Panc1 (cell line): ENCODE data around the gene SLC35C1. TPM values are rescaled to one million over a fixed set of nuclear protein-coding genes. Genes with fewer than 3 reads are reported as not detected.

Source experiments
- ATAC-seq: fragments of 200-7000 bp; cut with Tn5 transposase; 2 replicates; pipeline ENCODE4 v1.9.1; 2020; ENCODE audit warnings: mild to moderate bottlenecking, moderate library complexity
- BruUV-seq: library from RNA; stranded (reverse); fragments of 400-500 nt; replicated peaks from 2 replicates; lab custom pipeline; 2021; lab: Mats Ljungman, UMichigan
- CTCF ChIA-PET: fragments of 300-600 bp; sonication (Branson Sonifier 250); formaldehyde crosslinking; loops from one replicate; lab custom pipeline; 2022; ENCODE audit warnings: antibody characterized with exemption; lab: Charles Lee
- POLR2A ChIA-PET: fragments of 300-600 bp; sonication (Branson Sonifier 250); formaldehyde crosslinking; loops from one replicate; lab custom pipeline; 2022; ENCODE audit warnings: antibody characterized with exemption; lab: Charles Lee
- DNase-seq: peaks from one replicate; pipeline ENCODE4 v3.0.0-alpha.2; 2010; ENCODE audit warnings: low read depth, low spot score
- H3K27ac ChIP-seq: 2 replicates; pipeline ENCODE4 v1.5.1; 2011; ENCODE audit warnings: mild to moderate bottlenecking, low read length, inconsistent platforms
- H3K27me3 ChIP-seq: fragments of 200-500 bp; sonication (Bioruptor generic); 2 replicates; pipeline ENCODE4 v1.6.0; 2014; ENCODE audit warnings: low read length, inconsistent platforms; ENCODE audit not compliant: control insufficient read depth, insufficient read depth
- H3K36me3 ChIP-seq: fragments of 200-500 bp; sonication (Bioruptor generic); 2 replicates; pipeline ENCODE4 v1.5.1; 2014; ENCODE audit warnings: inconsistent platforms, mild to moderate bottlenecking, low read length, moderate library complexity; ENCODE audit not compliant: control insufficient read depth, insufficient read depth
- H3K4me1 ChIP-seq: 2 replicates; pipeline ENCODE4 v1.5.1; 2011; ENCODE audit warnings: inconsistent platforms, mild to moderate bottlenecking, low read length, moderate library complexity; ENCODE audit not compliant: control insufficient read depth, insufficient read depth
- H3K4me3 ChIP-seq, 2 experiments: 2 replicates each; pipeline ENCODE4 v1.5.1; 2011 to 2012; ENCODE audit warnings: low read depth in 2 of 2, low read length in 2 of 2, mild to moderate bottlenecking in 2 of 2, inconsistent platforms in 1 of 2, moderate library complexity in 1 of 2
- H3K9me3 ChIP-seq: fragments of 200-500 bp; sonication (Bioruptor generic); 2 replicates; pipeline ENCODE4 v1.5.1; 2014; ENCODE audit warnings: low read depth, mild to moderate bottlenecking, inconsistent platforms, low read length, moderate library complexity; ENCODE audit not compliant: control insufficient read depth, insufficient read depth
- POLR2AphosphoS5 ChIP-seq: IDR thresholded peaks from 2 replicates; pipeline ENCODE4 v1.6.1; 2012; ENCODE audit warnings: mild to moderate bottlenecking, low read depth, low read length, moderate library complexity
- SIN3A ChIP-seq: IDR thresholded peaks from 2 replicates; pipeline ENCODE4 v1.6.1; 2012; ENCODE audit warnings: low read depth, mild to moderate bottlenecking, low read length, moderate library complexity, borderline replicate concordance; ENCODE audit not compliant: insufficient read depth
- TCF7L2 ChIP-seq: IDR thresholded peaks from 2 replicates; pipeline ENCODE4 v1.6.1; 2011; ENCODE audit warnings: mild to moderate bottlenecking, low read depth, low read length, inconsistent platforms
- in situ Hi-C: cut with HindIII; loops from 2 replicates; pipeline ENCODE4 v1.10.0; 2016; ENCODE audit warnings: low sequenced_read_pairs, low pct_unique_long_range_greater_than_20kb
- intact Hi-C: fragments of 100-400 bp; cut with micrococcal nuclease; formaldehyde crosslinking; loops from one replicate; pipeline ENCODE4 v1.10.0; 2022; ENCODE audit not compliant: unreplicated experiment
- total RNA-seq: library from RNA; stranded (reverse); gene quantifications from one replicate; pipeline ENCODE4 v1.2.1, GENCODE V29; 2021; ENCODE audit not compliant: unreplicated experiment
- TF ChIP-seq, protein P1 (sequence below): fragments of 450-650 bp; IDR thresholded peaks from 2 replicates; pipeline ENCODE4 v1.5.1; 2017; ENCODE audit warnings: mild to moderate bottlenecking
- TF ChIP-seq, protein P2 (sequence below), 2 experiments: IDR thresholded peaks; 2 replicates each; pipeline ENCODE4 v1.6.1; 2011 to 2012; ENCODE audit warnings: low read depth in 2 of 2, control low read depth in 1 of 2, low read length in 1 of 2, mild to moderate bottlenecking in 1 of 2, moderate library complexity in 1 of 2; ENCODE audit not compliant: insufficient read depth in 1 of 2

SLC35C1 gene
- total RNA-seq, 1 experiment from 2014 or later: 13.4 TPM

DNA sequence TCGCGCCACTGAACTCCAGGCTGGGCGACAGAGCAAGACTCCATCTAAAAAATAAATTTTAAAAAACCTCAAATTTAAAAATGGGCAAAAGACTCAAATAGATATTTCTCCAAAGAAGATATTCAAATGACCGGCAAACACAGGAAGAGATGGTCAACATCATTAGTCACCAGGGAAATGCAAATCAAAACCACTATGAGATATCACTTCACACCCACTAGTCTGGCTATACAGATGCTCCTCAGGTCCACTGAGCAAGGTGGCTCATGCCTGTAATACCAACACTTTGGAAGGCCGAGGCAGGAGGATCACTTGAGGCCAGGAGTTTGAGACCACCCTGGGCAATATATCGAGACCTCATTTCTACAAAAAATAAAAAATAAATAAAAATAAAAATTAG is 43.3 kb upstream of the SLC35C1 start:
- Histone ChIP-seq H3K36me3 (no peaks in the 10 kb centered on the region), H3K4me1 (no peaks in the 10 kb centered on the region), H3K27me3 (peaks cover 5% of the 10 kb centered on the region; the same call in 1 of the 2 replicates), H3K9me3 (no peaks in the 10 kb centered on the region), H3K4me3 (no peak overlapping the region), H3K27ac (no peak overlapping the region)
- CTCF ChIA-PET: no interaction called here
- no peak for DNase-seq
- ATAC-seq: no peak
- POLR2A ChIA-PET: no interaction called here
- in situ Hi-C loops: no loop called here
- intact Hi-C loops: no loop called here
- BruUV-seq: no TSS peak
- TF ChIP-seq, protein P1, sequence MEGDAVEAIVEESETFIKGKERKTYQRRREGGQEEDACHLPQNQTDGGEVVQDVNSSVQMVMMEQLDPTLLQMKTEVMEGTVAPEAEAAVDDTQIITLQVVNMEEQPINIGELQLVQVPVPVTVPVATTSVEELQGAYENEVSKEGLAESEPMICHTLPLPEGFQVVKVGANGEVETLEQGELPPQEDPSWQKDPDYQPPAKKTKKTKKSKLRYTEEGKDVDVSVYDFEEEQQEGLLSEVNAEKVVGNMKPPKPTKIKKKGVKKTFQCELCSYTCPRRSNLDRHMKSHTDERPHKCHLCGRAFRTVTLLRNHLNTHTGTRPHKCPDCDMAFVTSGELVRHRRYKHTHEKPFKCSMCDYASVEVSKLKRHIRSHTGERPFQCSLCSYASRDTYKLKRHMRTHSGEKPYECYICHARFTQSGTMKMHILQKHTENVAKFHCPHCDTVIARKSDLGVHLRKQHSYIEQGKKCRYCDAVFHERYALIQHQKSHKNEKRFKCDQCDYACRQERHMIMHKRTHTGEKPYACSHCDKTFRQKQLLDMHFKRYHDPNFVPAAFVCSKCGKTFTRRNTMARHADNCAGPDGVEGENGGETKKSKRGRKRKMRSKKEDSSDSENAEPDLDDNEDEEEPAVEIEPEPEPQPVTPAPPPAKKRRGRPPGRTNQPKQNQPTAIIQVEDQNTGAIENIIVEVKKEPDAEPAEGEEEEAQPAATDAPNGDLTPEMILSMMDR: no peak

DNA sequence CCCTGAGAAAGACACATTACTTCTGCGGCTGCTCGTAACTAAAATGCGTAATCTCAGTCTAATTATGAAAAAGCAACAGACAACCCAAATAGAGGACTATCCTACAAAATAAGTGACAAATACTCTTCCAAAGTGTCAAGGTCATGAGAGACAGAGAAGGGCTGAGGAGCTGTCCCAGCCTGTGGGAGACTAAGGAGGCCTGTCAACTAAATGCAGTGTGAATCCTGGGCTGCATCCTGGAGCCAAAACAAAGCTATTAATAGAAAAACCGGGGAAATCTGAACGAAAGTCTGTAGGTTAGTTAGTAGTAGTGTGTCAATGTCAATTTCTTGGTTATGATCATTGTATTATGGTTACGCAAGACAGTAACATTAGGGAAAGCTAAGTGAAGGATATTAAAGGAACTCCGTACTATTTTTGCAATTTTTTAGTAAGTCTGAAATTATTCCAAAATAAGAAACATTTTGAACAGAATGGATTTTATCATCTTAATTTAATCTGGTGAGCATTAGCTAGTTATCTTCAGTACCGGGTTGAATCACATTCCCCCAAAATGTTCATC is 39.8 kb upstream of the SLC35C1 start:
- no peak for ATAC-seq
- POLR2A ChIA-PET: no interaction called here

More for the DNA sequence above, 39.8 kb upstream of the SLC35C1 start:
- Histone ChIP-seq H3K4me1 (no peaks in the 10 kb centered on the region), H3K36me3 (no peaks in the 10 kb centered on the region), H3K4me3 (no peak overlapping the region), H3K27ac (no peak overlapping the region), H3K27me3 (peaks cover 10% of the 10 kb centered on the region), H3K9me3 (no peaks in the 10 kb centered on the region)
- DNase-seq: no peak
- no TSS peak for BruUV-seq
- in situ Hi-C loops: no loop called here
- CTCF ChIA-PET: no interaction called here
- TF ChIP-seq, protein P2, sequence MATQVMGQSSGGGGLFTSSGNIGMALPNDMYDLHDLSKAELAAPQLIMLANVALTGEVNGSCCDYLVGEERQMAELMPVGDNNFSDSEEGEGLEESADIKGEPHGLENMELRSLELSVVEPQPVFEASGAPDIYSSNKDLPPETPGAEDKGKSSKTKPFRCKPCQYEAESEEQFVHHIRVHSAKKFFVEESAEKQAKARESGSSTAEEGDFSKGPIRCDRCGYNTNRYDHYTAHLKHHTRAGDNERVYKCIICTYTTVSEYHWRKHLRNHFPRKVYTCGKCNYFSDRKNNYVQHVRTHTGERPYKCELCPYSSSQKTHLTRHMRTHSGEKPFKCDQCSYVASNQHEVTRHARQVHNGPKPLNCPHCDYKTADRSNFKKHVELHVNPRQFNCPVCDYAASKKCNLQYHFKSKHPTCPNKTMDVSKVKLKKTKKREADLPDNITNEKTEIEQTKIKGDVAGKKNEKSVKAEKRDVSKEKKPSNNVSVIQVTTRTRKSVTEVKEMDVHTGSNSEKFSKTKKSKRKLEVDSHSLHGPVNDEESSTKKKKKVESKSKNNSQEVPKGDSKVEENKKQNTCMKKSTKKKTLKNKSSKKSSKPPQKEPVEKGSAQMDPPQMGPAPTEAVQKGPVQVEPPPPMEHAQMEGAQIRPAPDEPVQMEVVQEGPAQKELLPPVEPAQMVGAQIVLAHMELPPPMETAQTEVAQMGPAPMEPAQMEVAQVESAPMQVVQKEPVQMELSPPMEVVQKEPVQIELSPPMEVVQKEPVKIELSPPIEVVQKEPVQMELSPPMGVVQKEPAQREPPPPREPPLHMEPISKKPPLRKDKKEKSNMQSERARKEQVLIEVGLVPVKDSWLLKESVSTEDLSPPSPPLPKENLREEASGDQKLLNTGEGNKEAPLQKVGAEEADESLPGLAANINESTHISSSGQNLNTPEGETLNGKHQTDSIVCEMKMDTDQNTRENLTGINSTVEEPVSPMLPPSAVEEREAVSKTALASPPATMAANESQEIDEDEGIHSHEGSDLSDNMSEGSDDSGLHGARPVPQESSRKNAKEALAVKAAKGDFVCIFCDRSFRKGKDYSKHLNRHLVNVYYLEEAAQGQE (IDR thresholded peaks at IDR 0.05; ENCODE audit: insufficient read depth in 1 of 2, low read depth in 2 of 2, low read length in 1 of 2): no peak
- TF ChIP-seq POLR2AphosphoS5 (no peak), TCF7L2 (no peak), SIN3A (no peak)
- TF ChIP-seq, protein P1: no peak
- intact Hi-C loops: no loop called here
